ENCODE results near the gene C19orf38. TPM values are rescaled to one million over a fixed set of nuclear protein-coding genes. Genes with fewer than 3 reads are reported as not detected.

Gene C19orf38
- total and polyA plus RNA-seq, 2 donors (not counting 3 experiments of a cell fraction or from before 2014, with no cell fraction given), result not detected

DNA sequence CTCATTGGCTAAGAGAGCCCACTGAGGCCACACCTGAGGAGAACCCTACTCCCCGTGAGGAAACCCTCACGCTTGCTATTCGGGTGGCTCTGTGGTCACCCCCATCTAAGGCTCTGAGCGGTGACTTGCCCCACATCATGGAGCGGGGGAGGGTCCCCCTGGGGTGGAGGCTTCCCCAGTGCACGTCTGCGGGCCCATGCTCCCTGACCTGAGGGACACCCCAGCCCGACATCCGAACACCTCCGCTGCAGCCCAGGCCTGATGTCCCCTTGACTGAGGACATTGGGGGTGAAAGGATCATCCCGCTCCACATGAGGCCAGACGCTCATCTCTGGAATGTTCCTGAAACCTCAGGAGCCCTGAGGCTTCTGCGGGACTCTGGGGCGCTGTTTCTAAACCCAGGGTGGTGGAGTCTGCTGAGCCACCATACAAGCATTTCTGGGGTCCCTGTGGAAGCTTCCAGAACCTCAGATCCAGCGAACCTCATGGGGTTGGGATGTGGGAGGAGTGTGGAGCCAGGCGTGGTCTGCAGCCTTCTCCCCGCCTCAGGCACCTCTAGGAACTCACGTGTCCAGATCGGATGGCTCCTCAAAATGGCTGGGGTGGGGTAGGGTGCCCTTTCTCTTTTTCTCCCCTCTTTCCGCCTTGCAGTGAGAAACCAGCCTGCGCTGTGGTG, 32.1 kb upstream of the C19orf38 start:
- Histone ChIP-seq H3K9ac (replicated peaks; ENCODE audit: extremely low read depth, insufficient read depth, low read length) (no peak overlapping the region), H3K4me1 (ENCODE audit: control insufficient read depth, extremely low read depth, insufficient read depth, low read length) (peaks cover 8% of the 10 kb centered on the region), H4K20me1 (replicated peaks; ENCODE audit: control insufficient read depth, extremely low read depth, insufficient read depth, low read length) (no peaks in the 10 kb centered on the region), H3K79me2 (ENCODE audit: control insufficient read depth, insufficient read depth, low read length) (peaks cover 1% of the 10 kb centered on the region), H2AFZ (ENCODE audit: low read depth, low read length) (no peak overlapping the region), H3K9me3 (replicated peaks; ENCODE audit: control insufficient read depth, insufficient read depth, low read length) (no peaks in the 10 kb centered on the region), H3K4me2 (ENCODE audit: insufficient read depth, low read length) (no peak overlapping the region), H3K36me3 (ENCODE audit: control insufficient read depth in 2 of 2, extremely low read depth in 1 of 2, insufficient read depth in 2 of 2, low read length in 2 of 2) (peaks cover 4 to 42% of the 10 kb centered on the region in 2 experiments), H3K9me1 (replicated peaks; ENCODE audit: control insufficient read depth, extremely low read depth, insufficient read depth, low read length) (no peaks in the 10 kb centered on the region), H3K27me3 (ENCODE audit: control insufficient read depth in 2 of 2, insufficient read depth in 2 of 2, low read length in 2 of 2) (no peaks in the 10 kb centered on the region), H3K27ac (ENCODE audit: insufficient read depth, low read depth, low read length) (no peak overlapping the region), H3K4me3 (replicated peaks in 1 of 3; ENCODE audit: insufficient read depth in 1 of 3, low read depth in 1 of 3, low read length in 3 of 3) (no peak overlapping the region)
- TF ChIP-seq, protein P1, sequence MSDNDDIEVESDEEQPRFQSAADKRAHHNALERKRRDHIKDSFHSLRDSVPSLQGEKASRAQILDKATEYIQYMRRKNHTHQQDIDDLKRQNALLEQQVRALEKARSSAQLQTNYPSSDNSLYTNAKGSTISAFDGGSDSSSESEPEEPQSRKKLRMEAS (IDR thresholded peaks at IDR 0.05; ENCODE audit: insufficient read depth, insufficient read length), result no peak
- TF ChIP-seq GATA2 (IDR thresholded peaks at IDR 0.05; ENCODE audit: insufficient read depth, insufficient read length, low read depth, low read length), result no peak
- TF ChIP-seq MYC (IDR thresholded peaks at IDR 0.05; ENCODE audit: low read depth, low read length), result no peak
- TF ChIP-seq FOS (IDR thresholded peaks at IDR 0.05; ENCODE audit: borderline replicate concordance, insufficient read depth, low read length), result no peak
- no peak for TF ChIP-seq JUN (IDR thresholded peaks at IDR 0.05; ENCODE audit: borderline replicate concordance, insufficient read depth, insufficient read length, low read depth)
- TF ChIP-seq, protein P2, sequence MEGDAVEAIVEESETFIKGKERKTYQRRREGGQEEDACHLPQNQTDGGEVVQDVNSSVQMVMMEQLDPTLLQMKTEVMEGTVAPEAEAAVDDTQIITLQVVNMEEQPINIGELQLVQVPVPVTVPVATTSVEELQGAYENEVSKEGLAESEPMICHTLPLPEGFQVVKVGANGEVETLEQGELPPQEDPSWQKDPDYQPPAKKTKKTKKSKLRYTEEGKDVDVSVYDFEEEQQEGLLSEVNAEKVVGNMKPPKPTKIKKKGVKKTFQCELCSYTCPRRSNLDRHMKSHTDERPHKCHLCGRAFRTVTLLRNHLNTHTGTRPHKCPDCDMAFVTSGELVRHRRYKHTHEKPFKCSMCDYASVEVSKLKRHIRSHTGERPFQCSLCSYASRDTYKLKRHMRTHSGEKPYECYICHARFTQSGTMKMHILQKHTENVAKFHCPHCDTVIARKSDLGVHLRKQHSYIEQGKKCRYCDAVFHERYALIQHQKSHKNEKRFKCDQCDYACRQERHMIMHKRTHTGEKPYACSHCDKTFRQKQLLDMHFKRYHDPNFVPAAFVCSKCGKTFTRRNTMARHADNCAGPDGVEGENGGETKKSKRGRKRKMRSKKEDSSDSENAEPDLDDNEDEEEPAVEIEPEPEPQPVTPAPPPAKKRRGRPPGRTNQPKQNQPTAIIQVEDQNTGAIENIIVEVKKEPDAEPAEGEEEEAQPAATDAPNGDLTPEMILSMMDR (IDR thresholded peaks at IDR 0.05; ENCODE audit: extremely low read depth in 1 of 2, insufficient read depth in 1 of 2, low read depth in 1 of 2, low read length in 2 of 2), result no peak
- TF ChIP-seq POLR2A (IDR thresholded peaks at IDR 0.05; ENCODE audit: low read depth, low read length), result no peak
- no peak for TF ChIP-seq POLR2AphosphoS5 (IDR thresholded peaks at IDR 0.05; ENCODE audit: insufficient read depth, low read depth, low read length)
- no peak for TF ChIP-seq EZH2 (IDR thresholded peaks at IDR 0.05; ENCODE audit: borderline replicate concordance, low read depth, low read length, severe bottlenecking)
- DNase-seq (ENCODE audit: low read depth, low spot score) (no peak), FAIRE-seq (no peak)
- no TSS peak for BruUV-seq (replicated peaks)
- ChIA-PET POLR2A (no interaction called here), CTCF (no interaction called here)
- dilution Hi-C loops (cut with MboI; ENCODE audit: extremely low pct_ligation_motif_present, low sequenced_read_pairs), result no loop called here
- intact Hi-C loops (cut with micrococcal nuclease), result no loop called here

Measured in endothelial cell of umbilical vein (primary cell).